Mucosa of descending colon (tissue), 3 donors: ENCODE measurements around the gene FGFRL1. TPM values are rescaled to one million over a fixed set of nuclear protein-coding genes. Genes with fewer than 3 reads are reported as not detected.

Experiments
- ATAC-seq: fragments of 200-7000 bp; cut with Tn5 transposase; one replicate; pipeline ENCODE4 v1.9.1; 2020; ENCODE audit warnings: mild to moderate bottlenecking, moderate library complexity
- DNase-seq, 3 donors: peaks; one replicate each; pipeline ENCODE4 v3.0.0-alpha.2; 2020
- H3K36me3 ChIP-seq: fragments of 200-600 bp; one replicate; pipeline ENCODE4 v1.8.0; 2021; ENCODE audit warnings: low read depth, mild to moderate bottlenecking
- H3K4me1 ChIP-seq: fragments of 200-600 bp; one replicate; pipeline ENCODE4 v1.8.0; 2021; ENCODE audit warnings: low read depth, mild to moderate bottlenecking
- H3K4me3 ChIP-seq: fragments of 200-600 bp; one replicate; pipeline ENCODE4 v1.8.0; 2021; ENCODE audit warnings: mild to moderate bottlenecking
- H3K9me3 ChIP-seq: fragments of 200-600 bp; one replicate; pipeline ENCODE4 v1.8.0; 2021; ENCODE audit warnings: mild to moderate bottlenecking
- intact Hi-C, 2 donors: fragments of 100-400 bp; cut with DNase I in 1 of 2; cut with micrococcal nuclease in 1 of 2; formaldehyde crosslinking; loops; one replicate each; pipeline versions ENCODE4 v1.11.0 to v1.11.1; 2022; cut with DNase I, micrococcal nuclease
- total RNA-seq, 3 donors: library from RNA; stranded (reverse); fragmentation: NEBNext Ultra II Directional in 2 of 3; extraction: Animal tissue kit (Norgen Biotek cat#: 25700) in 2 of 3; gene quantifications; one replicate each; pipeline versions ENCODE4 v1.2.1 to v1.2.4, GENCODE V29; 2021 to 2023
- TF ChIP-seq, protein P1 (sequence below): fragments of 200-600 bp; IDR thresholded peaks from one replicate; pipeline ENCODE4 v1.8.0; 2022; ENCODE audit warnings: antibody characterized with exemption, mild to moderate bottlenecking
- donor health status: DM: no; HTN: no; CAD: no; lungs with moderate emphysema.
- donor health status: DM: no; HTN: no; CAD: no.
- donor health status: DM: no; HTN: yes; CAD: no.

The FGFRL1 gene
- total RNA-seq, 3 donors from 2014 or later = 14.7 to 19.3 (median 16.9) TPM

DNA sequence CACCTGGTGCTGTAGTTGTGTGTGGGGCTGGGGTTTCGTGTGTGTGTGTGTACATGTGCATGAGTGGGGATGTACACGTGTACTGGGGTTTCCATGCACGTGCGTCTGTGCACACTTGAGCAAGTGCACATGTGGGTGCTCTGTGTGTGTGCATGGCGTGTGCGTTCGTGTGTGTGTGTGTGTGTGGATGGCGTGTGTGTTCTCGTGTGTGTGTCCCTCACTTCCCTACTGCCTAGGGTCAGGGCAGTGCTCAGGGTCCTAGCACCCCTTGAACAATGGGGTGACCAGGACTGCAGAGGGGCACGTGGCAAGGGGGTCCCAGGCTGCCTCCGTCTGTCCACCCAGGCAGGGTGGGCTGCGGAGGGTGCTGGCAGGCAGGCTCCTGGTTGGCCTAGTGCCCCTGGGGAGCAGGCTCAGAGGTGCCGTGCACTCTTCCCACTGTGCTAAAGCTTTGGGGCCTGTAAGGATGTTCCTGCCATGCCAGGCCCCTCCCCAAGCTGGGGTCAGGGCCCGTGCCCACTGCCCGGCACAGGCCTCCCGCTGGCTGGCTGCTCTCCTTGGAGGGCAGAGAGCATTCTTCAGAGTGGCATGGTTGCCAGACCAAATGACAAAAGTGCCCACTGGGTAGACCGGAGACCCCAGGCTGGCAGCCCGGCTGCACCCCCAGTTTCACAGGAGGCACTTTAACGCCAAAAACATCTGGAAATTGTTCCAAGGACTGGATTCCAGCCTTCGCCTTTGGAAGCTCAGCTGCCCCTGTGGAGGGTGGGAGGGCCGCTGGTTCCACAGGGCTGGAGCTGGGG is 29.1 kb downstream of the FGFRL1 start:
- H3K36me3 ChIP-seq = no peaks in the 10 kb centered on the region
- TF ChIP-seq, protein P1, sequence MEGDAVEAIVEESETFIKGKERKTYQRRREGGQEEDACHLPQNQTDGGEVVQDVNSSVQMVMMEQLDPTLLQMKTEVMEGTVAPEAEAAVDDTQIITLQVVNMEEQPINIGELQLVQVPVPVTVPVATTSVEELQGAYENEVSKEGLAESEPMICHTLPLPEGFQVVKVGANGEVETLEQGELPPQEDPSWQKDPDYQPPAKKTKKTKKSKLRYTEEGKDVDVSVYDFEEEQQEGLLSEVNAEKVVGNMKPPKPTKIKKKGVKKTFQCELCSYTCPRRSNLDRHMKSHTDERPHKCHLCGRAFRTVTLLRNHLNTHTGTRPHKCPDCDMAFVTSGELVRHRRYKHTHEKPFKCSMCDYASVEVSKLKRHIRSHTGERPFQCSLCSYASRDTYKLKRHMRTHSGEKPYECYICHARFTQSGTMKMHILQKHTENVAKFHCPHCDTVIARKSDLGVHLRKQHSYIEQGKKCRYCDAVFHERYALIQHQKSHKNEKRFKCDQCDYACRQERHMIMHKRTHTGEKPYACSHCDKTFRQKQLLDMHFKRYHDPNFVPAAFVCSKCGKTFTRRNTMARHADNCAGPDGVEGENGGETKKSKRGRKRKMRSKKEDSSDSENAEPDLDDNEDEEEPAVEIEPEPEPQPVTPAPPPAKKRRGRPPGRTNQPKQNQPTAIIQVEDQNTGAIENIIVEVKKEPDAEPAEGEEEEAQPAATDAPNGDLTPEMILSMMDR = no peak
- DNase-seq (peak in 1 of 3 donors; percentile 46), ATAC-seq (no peak)
- no peak overlapping the region for H3K4me3 ChIP-seq
- H3K9me3 ChIP-seq = no peaks in the 10 kb centered on the region
- peaks cover 19% of the 10 kb centered on the region for H3K4me1 ChIP-seq
- intact Hi-C loops = no loop called here

DNA sequence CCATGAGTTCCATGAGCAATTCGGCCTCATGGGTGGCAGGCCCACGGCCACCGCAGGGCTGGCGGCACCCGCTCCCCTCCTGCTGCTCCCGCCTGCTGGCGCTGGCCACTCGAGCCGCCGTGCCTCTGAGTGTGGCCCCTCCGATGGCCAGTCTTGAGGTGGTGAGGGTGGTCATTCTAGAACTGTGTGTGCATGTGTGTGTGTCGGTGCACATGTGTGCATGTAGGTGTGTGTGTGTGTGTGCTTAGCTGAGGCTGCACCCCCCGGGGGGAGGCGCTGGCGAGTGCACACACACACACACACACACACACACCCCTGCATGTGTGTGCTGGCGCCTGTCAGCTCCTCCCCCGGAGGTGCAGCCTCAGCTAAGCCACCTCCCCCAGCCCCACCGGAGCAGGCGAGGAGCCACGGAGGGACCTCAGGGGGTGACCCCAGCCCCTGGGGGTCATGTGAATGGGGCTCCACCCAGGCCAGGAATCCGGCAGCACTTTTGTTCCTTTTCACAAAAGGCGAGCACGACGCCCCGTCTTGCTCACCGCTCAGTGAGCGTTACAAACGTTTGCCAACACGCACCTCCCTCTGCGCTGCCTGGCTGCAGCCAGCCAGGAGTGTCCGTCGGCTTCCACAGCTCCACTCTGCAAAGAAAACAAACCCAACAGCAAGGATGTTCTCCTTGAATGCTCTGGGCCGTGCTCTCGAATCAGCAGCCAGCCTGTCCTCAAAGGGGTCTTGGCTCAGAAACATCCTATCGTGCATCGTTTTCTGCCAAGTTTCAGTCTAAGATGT is 29.9 kb downstream of the FGFRL1 start:
- H3K9me3 ChIP-seq = no peaks in the 10 kb centered on the region
- ATAC-seq (no peak), DNase-seq (peak in 1 of 3 donors; percentile 55)
- no peaks in the 10 kb centered on the region for H3K36me3 ChIP-seq
- TF ChIP-seq, protein P1 = no peak
- H3K4me3 ChIP-seq = no peak overlapping the region
- intact Hi-C loops = no loop called here
- H3K4me1 ChIP-seq = peaks cover 19% of the 10 kb centered on the region

DNA sequence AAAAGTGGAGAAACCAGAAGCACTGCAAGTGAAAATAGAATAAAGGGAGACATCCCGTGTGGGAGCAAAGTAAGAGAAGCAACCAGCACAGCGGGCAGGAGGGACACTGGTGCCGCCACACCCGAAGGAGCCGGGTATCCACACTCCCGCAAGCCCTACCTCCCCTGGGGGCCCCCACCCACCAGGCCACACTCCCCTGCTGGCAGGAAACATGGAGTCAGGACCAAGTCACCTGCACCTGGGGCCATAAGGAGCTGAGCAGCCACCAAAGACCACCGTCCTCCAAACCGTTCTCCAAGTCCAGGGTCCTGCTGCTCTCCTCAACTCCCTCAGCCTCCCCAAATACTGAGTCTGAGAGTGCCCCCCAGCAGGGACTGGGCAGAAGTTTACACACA is 30.5 kb downstream of the FGFRL1 start:
- Histone ChIP-seq H3K4me3 (no peak overlapping the region), H3K36me3 (no peaks in the 10 kb centered on the region), H3K4me1 (peaks cover 20% of the 10 kb centered on the region), H3K9me3 (no peaks in the 10 kb centered on the region)
- DNase-seq (peak in 2 of 3 donors; percentile 18 to 48), ATAC-seq (no peak)
- intact Hi-C loops = no loop called here
- TF ChIP-seq, protein P1 = no peak

DNA sequence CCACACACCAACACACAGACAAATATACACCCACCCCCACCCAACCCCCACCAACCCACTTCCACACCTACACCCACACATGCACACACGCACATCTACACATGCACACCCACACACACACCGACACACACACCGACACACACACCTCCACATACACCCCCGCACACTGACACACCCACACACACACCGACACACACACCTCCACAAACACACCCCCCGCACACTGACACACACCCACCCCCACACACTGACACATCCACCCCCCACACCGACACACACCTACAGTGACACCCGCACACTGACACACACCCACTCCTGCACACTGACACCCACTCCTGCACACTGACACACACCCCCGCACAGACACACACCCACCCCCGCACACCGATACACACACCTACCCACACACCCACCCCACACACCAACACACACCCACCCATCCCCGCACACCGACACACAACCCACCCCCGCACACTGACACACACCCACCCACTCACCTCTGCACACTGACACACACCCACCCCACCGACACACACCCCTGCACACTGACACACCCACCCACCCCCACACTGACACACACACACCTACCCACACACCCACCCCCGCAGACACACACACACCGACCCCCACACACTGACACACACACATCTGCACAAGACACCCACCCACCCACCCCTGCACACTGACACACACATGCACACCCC is 31.1 kb downstream of the FGFRL1 start:
- no peaks in the 10 kb centered on the region for H3K9me3 ChIP-seq
- peaks cover 26% of the 10 kb centered on the region for H3K4me1 ChIP-seq
- ATAC-seq (no peak), DNase-seq (peak in 2 of 3 donors; percentile 18 to 40)
- intact Hi-C loops = no loop called here
- TF ChIP-seq, protein P1 = no peak
- H3K36me3 ChIP-seq = no peaks in the 10 kb centered on the region
- H3K4me3 ChIP-seq = no peak overlapping the region

DNA sequence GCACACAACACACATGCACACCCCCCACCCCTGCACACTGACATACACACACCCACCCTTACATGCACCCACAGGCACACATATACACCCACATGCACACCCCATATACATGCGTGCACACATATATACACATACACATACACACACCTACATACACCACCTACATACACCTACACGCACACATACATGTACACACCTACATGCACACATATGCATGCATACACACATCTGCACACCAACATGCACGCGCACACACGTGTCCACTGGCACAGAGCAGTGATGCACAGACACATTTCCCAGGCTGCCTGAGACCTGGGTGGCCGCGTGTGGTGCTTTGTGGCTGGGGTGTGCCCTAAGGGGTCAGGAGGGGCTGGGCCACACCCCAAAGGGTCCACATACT is 31.7 kb downstream of the FGFRL1 start:
- Histone ChIP-seq H3K9me3 (no peaks in the 10 kb centered on the region), H3K4me1 (peaks cover 31% of the 10 kb centered on the region), H3K36me3 (no peaks in the 10 kb centered on the region), H3K4me3 (no peak overlapping the region)
- DNase-seq (no peak), ATAC-seq (no peak)
- TF ChIP-seq, protein P1 = no peak
- intact Hi-C loops = no loop called here
